Keratinocyte (primary cell): ENCODE results near the gene UBE2F. TPM values are rescaled to one million over a fixed set of nuclear protein-coding genes. Genes with fewer than 3 reads are reported as not detected.

ENCODE experiments used
- DNase-seq: peaks from one replicate; pipeline ENCODE4 v3.0.0-alpha.2; 2011; ENCODE audit warnings: low read depth, missing footprints, low spot score
- FAIRE-seq: peaks from 2 replicates; lab custom pipeline; 2011; peaks lifted over from hg19 to GRCh38; lab: Jason Lieb, UNC
- H2AFZ ChIP-seq: 2 replicates; pipeline ENCODE4 v1.6.0; 2012; ENCODE audit warnings: low read length, control low read depth, inconsistent platforms; ENCODE audit not compliant: control insufficient read depth
- H3K27ac ChIP-seq: 2 replicates; pipeline ENCODE4 v1.5.1; 2011; ENCODE audit warnings: low read length; ENCODE audit not compliant: control insufficient read depth, insufficient read depth
- H3K27me3 ChIP-seq: 3 replicates; pipeline ENCODE4 v1.6.0; 2011; ENCODE audit warnings: low read length; ENCODE audit not compliant: control insufficient read depth, insufficient read depth; ENCODE audit errors: extremely low read depth
- H3K36me3 ChIP-seq, 2 experiments: 2 replicates in 1 of 2; 3 replicates in 1 of 2; pipeline ENCODE4 v1.5.1; 2011; ENCODE audit warnings: low read length in 2 of 2, mild to moderate bottlenecking in 1 of 2; ENCODE audit not compliant: control insufficient read depth in 2 of 2, insufficient read depth in 2 of 2; ENCODE audit errors: extremely low read depth in 1 of 2
- H3K4me1 ChIP-seq: 3 replicates; pipeline ENCODE4 v1.5.1; 2011; ENCODE audit warnings: low read length; ENCODE audit not compliant: control insufficient read depth, insufficient read depth; ENCODE audit errors: extremely low read depth
- H3K4me2 ChIP-seq: 3 replicates; pipeline ENCODE4 v1.6.0; 2011; ENCODE audit warnings: low read depth, low read length; ENCODE audit not compliant: control insufficient read depth, insufficient read depth; ENCODE audit errors: extremely low read depth
- H3K4me3 ChIP-seq, 3 experiments: fragments of 200-600 bp in 1 of 3; sonication (generic) in 1 of 3; 2 replicates in 2 of 3; 3 replicates in 1 of 3; pipeline ENCODE4 v1.5.1; 2011 to 2016; ENCODE audit warnings: low read length in 3 of 3, mild to moderate bottlenecking in 3 of 3, control low read depth in 2 of 3, inconsistent platforms in 1 of 3, low read depth in 1 of 3, mixed read lengths in 1 of 3, mixed run types in 1 of 3, moderate library complexity in 1 of 3; ENCODE audit not compliant: control insufficient read depth in 2 of 3, insufficient read depth in 2 of 3; ENCODE audit errors: extremely low read depth in 1 of 3
- H3K79me2 ChIP-seq: 2 replicates; pipeline ENCODE4 v1.6.0; 2012; ENCODE audit warnings: low read length; ENCODE audit not compliant: control insufficient read depth, insufficient read depth
- H3K9ac ChIP-seq: 3 replicates; pipeline ENCODE4 v1.6.0; 2011; ENCODE audit warnings: low read length; ENCODE audit not compliant: control insufficient read depth, insufficient read depth; ENCODE audit errors: extremely low read depth
- H3K9me1 ChIP-seq: 3 replicates; pipeline ENCODE4 v1.6.0; 2011; ENCODE audit warnings: low read length; ENCODE audit not compliant: control insufficient read depth, insufficient read depth; ENCODE audit errors: extremely low read depth
- H3K9me3 ChIP-seq: 2 replicates; pipeline ENCODE4 v1.5.1; 2012; ENCODE audit warnings: low read depth, low read length; ENCODE audit not compliant: control insufficient read depth
- H4K20me1 ChIP-seq: 3 replicates; pipeline ENCODE4 v1.6.0; 2011; ENCODE audit warnings: low read length; ENCODE audit not compliant: control insufficient read depth, insufficient read depth; ENCODE audit errors: extremely low read depth
- EZH2 ChIP-seq: IDR thresholded peaks from one replicate; pipeline ENCODE4 v1.6.1; 2012; ENCODE audit warnings: inconsistent platforms, mild to moderate bottlenecking, low read length, moderate library complexity
- dilution Hi-C: fragments of 300-500 bp; cut with MboI; formaldehyde crosslinking; loops from one replicate; pipeline ENCODE4 v1.7.0; 2020; ENCODE audit warnings: low sequenced_read_pairs; ENCODE audit not compliant: extremely low pct_ligation_motif_present
- polyA plus RNA-seq, 5 experiments: library from polyadenylated mRNA; depleted of rRNA in 3 of 5; stranded (reverse) in 3 of 5; stranded (forward) in 1 of 5; unstranded in 1 of 5; fragments of >200 nt; gene quantifications; 1 replicate in 1 of 5; 2 replicates in 3 of 5; 3 replicates in 1 of 5; pipeline versions ENCODE4 v1.2.1 to v1.2.3, GENCODE V29; 2011 to 2012; ENCODE audit warnings: missing spikeins in 2 of 5, low read depth in 1 of 5, low replicate concordance in 1 of 5
- TF ChIP-seq, protein P1 (sequence below), 3 experiments: IDR thresholded peaks in 1 of 3; conservative IDR thresholded peaks in 1 of 3; optimal IDR thresholded peaks in 1 of 3; 2 replicates in 2 of 3; 3 replicates in 1 of 3; pipeline versions ENCODE3 to v1.5.1; 2011; ENCODE audit warnings: low read length in 3 of 3, mild to moderate bottlenecking in 3 of 3, moderate library complexity in 2 of 3, control low read depth in 1 of 3, inconsistent platforms in 1 of 3; ENCODE audit not compliant: insufficient read depth in 2 of 3; ENCODE audit errors: extremely low read depth in 1 of 3

UBE2F gene
- polyA plus RNA-seq, 1 donor (not counting 4 experiments of a cell fraction or from before 2014, with no cell fraction given) = 95.6 TPM

DNA sequence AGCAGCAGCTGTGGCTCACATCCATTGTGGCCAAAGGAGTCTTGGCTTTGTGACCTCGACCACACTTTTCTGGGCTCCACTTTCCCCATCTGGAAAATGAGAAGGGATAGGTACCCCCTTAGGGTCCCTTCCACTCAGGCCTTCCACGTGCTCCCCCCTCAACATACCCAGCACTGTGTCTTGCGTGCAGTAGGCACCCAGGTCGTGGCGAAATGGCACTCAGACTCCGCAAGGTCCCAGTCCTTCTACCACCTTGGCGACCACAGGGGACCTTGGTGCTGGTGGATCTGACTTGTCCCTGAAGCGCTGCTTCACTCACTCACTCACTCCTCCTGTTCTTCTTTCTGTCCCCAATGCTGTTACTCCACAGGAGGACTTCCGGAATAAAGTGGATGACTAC lies 74.1 kb downstream of the UBE2F start:
- H3K9ac ChIP-seq = no peak overlapping the region
- no peaks in the 10 kb centered on the region for H4K20me1 ChIP-seq
- no peaks in the 10 kb centered on the region for H3K9me1 ChIP-seq
- dilution Hi-C loops = no loop called here
- H3K36me3 ChIP-seq = peaks cover 37 to 47% of the 10 kb centered on the region in 2 experiments
- no peaks in the 10 kb centered on the region for H3K27me3 ChIP-seq
- H3K4me2 ChIP-seq = no peak overlapping the region
- H3K4me1 ChIP-seq = peaks cover 6% of the 10 kb centered on the region
- no peak for DNase-seq
- TF ChIP-seq, protein P1, sequence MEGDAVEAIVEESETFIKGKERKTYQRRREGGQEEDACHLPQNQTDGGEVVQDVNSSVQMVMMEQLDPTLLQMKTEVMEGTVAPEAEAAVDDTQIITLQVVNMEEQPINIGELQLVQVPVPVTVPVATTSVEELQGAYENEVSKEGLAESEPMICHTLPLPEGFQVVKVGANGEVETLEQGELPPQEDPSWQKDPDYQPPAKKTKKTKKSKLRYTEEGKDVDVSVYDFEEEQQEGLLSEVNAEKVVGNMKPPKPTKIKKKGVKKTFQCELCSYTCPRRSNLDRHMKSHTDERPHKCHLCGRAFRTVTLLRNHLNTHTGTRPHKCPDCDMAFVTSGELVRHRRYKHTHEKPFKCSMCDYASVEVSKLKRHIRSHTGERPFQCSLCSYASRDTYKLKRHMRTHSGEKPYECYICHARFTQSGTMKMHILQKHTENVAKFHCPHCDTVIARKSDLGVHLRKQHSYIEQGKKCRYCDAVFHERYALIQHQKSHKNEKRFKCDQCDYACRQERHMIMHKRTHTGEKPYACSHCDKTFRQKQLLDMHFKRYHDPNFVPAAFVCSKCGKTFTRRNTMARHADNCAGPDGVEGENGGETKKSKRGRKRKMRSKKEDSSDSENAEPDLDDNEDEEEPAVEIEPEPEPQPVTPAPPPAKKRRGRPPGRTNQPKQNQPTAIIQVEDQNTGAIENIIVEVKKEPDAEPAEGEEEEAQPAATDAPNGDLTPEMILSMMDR (optimal IDR thresholded peaks at IDR 0.05 in 1 of 3, IDR thresholded peaks at IDR 0.05 in 1 of 3, conservative IDR thresholded peaks at IDR 0.05 in 1 of 3; ENCODE audit: extremely low read depth in 1 of 3, insufficient read depth in 2 of 3, low read length in 3 of 3) = no peak
- no peak for TF ChIP-seq EZH2
- no peaks in the 10 kb centered on the region for H3K9me3 ChIP-seq
- H3K79me2 ChIP-seq = no peaks in the 10 kb centered on the region
- no peak overlapping the region for H2AFZ ChIP-seq
- no peak overlapping the region for H3K4me3 ChIP-seq
- FAIRE-seq = no peak
- H3K27ac ChIP-seq = no peak overlapping the region

DNA sequence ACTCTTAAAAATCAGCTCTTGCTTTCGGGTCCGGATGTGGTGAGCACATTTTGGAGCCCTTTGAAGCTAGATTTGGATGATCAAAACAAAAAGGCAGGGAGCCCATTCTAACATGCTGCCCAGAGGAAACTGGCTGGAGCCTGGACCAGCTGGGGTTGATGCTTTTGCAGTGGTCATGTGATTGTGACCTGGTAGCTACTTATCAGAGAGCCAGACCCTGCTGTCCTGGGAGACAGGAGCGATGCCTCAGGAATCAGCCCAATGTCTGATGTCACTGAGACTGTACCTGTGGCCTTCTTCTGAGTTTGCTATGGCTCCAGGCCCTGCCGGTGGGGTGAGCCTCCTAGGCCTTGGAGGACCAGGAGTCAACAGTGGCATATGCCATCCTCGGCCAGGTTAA lies 75.3 kb downstream of the UBE2F start:
- dilution Hi-C loops = no loop called here
- TF ChIP-seq, protein P1 (optimal IDR thresholded peaks at IDR 0.05 in 1 of 3, IDR thresholded peaks at IDR 0.05 in 1 of 3, conservative IDR thresholded peaks at IDR 0.05 in 1 of 3; ENCODE audit: extremely low read depth in 1 of 3, insufficient read depth in 2 of 3, low read length in 3 of 3) = no peak
- no peak for TF ChIP-seq EZH2
- H3K79me2 ChIP-seq = no peaks in the 10 kb centered on the region
- H3K4me1 ChIP-seq = peaks cover 6% of the 10 kb centered on the region
- no peaks in the 10 kb centered on the region for H3K27me3 ChIP-seq
- no peak overlapping the region for H2AFZ ChIP-seq
- DNase-seq (no peak), FAIRE-seq (no peak)
- H3K9ac ChIP-seq = no peak overlapping the region
- no peak overlapping the region for H3K4me2 ChIP-seq
- H3K27ac ChIP-seq = no peak overlapping the region
- H3K36me3 ChIP-seq = peaks cover 37 to 47% of the 10 kb centered on the region in 2 experiments
- H3K9me3 ChIP-seq = no peaks in the 10 kb centered on the region
- H4K20me1 ChIP-seq = no peaks in the 10 kb centered on the region
- H3K4me3 ChIP-seq = no peak overlapping the region
- no peaks in the 10 kb centered on the region for H3K9me1 ChIP-seq
